Ascending aorta (tissue), 2 donors: ENCODE results near the gene MAB21L4. TPM values are rescaled to one million over a fixed set of nuclear protein-coding genes. Genes with fewer than 3 reads are reported as not detected.

Experiments
- DNase-seq, 2 donors: peaks; one replicate each; pipeline ENCODE4 v3.0.0-alpha.2; 2019; ENCODE audit warnings: low spot score in 2 of 2
- H3K27ac ChIP-seq, 2 donors: fragments of 200-600 bp; sonication (generic); one replicate each; pipeline ENCODE4 v1.5.1; 2016 to 2017; ENCODE audit warnings: mild to moderate bottlenecking in 1 of 2
- H3K27me3 ChIP-seq: fragments of 200-600 bp; sonication (generic); one replicate; pipeline ENCODE4 v1.5.1; 2017
- H3K36me3 ChIP-seq, 2 donors: fragments of 200-600 bp; sonication (generic); one replicate each; pipeline ENCODE4 v1.5.1; 2016
- H3K4me1 ChIP-seq, 2 donors: fragments of 200-600 bp; sonication (generic); one replicate each; pipeline ENCODE4 v1.5.1; 2016 to 2017; ENCODE audit warnings: mild to moderate bottlenecking in 1 of 2
- H3K4me3 ChIP-seq, 2 donors: fragments of 200-600 bp; sonication (generic); one replicate each; pipeline ENCODE4 v1.5.1; 2016 to 2017; ENCODE audit warnings: mild to moderate bottlenecking in 1 of 2
- H3K9me3 ChIP-seq, 2 donors: fragments of 200-600 bp; sonication (generic); one replicate each; pipeline ENCODE4 v1.5.1; 2016
- intact Hi-C: fragments of 100-400 bp; cut with DNase I; formaldehyde crosslinking; loops from one replicate; pipeline ENCODE4 v1.15.1; 2023
- total RNA-seq: library from RNA; depleted of rRNA; stranded (reverse); fragments of >200 nt; gene quantifications from one replicate; pipeline ENCODE4 v1.1.0, GENCODE V29; 2016
- TF ChIP-seq, protein P1 (sequence below), 3 experiments: fragments of 200-600 bp in 2 of 3; fragments of 450-650 bp in 1 of 3; sonication (generic) in 2 of 3; IDR thresholded peaks; one replicate each; pipeline ENCODE4 v1.5.1; 2016 to 2019; ENCODE audit warnings: antibody characterized with exemption in 3 of 3, mild to moderate bottlenecking in 1 of 3, moderate library complexity in 1 of 3

The MAB21L4 gene
- total RNA-seq, 1 donor from 2014 or later: not detected

DNA sequence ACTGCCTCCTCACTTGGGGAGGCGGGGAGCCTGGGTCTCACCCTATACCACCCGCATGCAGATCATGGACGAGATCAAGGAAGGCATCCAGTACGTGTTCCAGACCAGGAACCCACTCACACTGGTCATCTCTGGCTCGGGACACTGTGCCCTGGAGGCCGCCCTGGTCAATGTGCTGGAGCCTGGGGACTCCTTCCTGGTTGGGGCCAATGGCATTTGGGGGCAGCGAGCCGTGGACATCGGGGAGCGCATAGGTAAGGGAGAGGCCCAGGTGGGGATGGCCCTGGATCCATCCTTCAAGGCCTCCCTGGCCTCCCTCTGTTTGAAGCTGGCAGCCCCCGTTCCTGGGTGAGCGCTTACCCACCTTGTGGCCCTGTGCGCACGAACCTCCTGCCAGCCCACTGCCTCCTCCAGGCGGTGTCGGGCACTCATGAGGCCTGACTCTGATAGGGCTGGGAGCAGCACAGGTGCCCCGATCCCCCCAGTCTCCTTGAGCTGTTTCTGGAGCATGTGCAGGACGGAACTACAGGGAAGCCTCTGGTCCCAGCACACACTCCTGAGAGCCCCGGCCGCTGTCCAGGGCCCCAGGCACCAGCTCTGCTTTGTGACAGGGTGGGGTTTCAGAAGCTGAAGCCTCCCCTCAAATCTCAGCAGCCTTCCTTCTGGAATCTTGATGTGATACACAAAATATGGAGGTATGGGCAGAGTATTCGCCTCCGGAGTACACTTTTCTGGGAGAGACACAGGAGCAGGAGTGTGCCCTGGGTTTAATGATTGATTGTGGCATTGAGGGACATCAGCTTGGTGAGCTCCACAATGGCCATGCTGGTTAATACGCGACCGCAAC is 26.6 kb downstream of the MAB21L4 start:
- no peaks in the 10 kb centered on the region for H3K4me1 ChIP-seq
- H3K27me3 ChIP-seq: no peaks in the 10 kb centered on the region
- H3K4me3 ChIP-seq: no peak overlapping the region
- DNase-seq: peak in 1 of 2 donors; percentile 1
- intact Hi-C loops: no loop called here
- H3K36me3 ChIP-seq: no peaks in the 10 kb centered on the region
- H3K27ac ChIP-seq: no peak overlapping the region
- TF ChIP-seq, protein P1, sequence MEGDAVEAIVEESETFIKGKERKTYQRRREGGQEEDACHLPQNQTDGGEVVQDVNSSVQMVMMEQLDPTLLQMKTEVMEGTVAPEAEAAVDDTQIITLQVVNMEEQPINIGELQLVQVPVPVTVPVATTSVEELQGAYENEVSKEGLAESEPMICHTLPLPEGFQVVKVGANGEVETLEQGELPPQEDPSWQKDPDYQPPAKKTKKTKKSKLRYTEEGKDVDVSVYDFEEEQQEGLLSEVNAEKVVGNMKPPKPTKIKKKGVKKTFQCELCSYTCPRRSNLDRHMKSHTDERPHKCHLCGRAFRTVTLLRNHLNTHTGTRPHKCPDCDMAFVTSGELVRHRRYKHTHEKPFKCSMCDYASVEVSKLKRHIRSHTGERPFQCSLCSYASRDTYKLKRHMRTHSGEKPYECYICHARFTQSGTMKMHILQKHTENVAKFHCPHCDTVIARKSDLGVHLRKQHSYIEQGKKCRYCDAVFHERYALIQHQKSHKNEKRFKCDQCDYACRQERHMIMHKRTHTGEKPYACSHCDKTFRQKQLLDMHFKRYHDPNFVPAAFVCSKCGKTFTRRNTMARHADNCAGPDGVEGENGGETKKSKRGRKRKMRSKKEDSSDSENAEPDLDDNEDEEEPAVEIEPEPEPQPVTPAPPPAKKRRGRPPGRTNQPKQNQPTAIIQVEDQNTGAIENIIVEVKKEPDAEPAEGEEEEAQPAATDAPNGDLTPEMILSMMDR (IDR thresholded peaks at IDR 0.05): no peak
- no peaks in the 10 kb centered on the region for H3K9me3 ChIP-seq

DNA sequence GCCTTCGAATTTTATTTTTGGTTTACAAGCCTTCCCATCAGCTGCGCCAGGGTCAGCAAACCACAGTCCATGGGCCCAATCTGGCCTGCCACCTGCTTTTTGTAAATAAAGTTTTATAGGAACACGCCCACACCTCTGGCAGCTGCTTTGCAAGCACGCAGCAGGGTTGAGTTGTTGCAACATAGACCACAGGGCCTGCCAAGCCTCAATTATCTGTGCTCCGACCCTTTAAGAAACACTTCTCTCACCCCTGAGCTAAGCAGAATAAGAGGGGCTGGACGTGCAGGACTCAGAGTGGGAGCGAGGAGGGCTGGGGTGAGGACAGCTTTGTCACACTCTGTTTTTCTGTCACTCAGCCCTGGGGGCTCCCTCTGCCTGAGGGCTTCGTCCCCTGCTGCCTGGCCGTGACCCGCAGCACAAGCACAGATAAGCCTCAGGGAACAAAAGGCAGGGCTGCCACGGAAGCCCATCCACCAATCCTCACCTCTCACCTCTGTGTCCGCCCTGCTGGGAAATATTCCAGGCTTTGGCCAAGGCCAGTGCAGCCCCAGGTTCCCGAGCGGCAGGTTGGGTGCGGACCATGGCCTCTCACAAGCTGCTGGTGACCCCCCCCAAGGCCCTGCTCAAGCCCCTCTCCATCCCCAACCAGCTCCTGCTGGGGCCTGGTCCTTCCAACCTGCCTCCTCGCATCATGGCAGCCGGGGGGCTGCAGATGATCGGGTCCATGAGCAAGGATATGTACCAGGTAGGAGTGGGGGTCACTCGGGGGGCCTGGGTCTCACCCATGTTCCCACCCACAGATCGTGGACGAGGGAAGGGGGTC is 27.5 kb downstream of the MAB21L4 start, which contains the start of gene AGXT:
TSS of gene AGXT (plus strand) at position 539 of the 823 bp plus-strand sequence. CDS start at position 581, 42 bp downstream.
- intact Hi-C loops: no loop called here
- Histone ChIP-seq H3K27me3 (no peaks in the 10 kb centered on the region), H3K9me3 (no peaks in the 10 kb centered on the region), H3K36me3 (no peaks in the 10 kb centered on the region), H3K4me1 (no peaks in the 10 kb centered on the region), H3K27ac (no peak within 1 kb of the TSS), H3K4me3 (no peak within 1 kb of the TSS)
- peak in 1 of 2 donors; percentile 1 for DNase-seq
- TF ChIP-seq, protein P1 (IDR thresholded peaks at IDR 0.05): no peak

DNA sequence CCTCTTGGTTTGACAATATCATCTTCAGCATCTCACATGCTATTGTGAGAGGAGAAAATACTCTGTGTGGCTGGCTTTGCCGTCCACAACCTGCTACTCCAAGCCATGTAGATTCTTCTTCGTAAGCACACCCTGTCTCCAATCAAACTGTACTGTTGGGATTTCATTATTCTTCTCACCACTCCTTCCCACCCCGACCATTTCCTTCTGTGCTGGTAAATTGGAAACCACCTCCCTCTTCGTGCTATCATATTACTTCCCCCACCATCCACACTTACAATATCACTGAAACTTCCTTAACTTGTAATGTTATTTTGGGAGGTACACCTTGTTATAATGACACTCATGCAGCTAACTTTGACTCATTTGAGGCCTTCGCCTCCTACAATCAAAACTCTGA is 30.6 kb downstream of the MAB21L4 start:
- no peaks in the 10 kb centered on the region for H3K9me3 ChIP-seq
- TF ChIP-seq, protein P1 (IDR thresholded peaks at IDR 0.05): no peak
- no peaks in the 10 kb centered on the region for H3K4me1 ChIP-seq
- H3K27ac ChIP-seq: no peak overlapping the region
- H3K27me3 ChIP-seq: no peaks in the 10 kb centered on the region
- H3K36me3 ChIP-seq: no peaks in the 10 kb centered on the region
- no peak for DNase-seq
- no peak overlapping the region for H3K4me3 ChIP-seq
- intact Hi-C loops: no loop called here

DNA sequence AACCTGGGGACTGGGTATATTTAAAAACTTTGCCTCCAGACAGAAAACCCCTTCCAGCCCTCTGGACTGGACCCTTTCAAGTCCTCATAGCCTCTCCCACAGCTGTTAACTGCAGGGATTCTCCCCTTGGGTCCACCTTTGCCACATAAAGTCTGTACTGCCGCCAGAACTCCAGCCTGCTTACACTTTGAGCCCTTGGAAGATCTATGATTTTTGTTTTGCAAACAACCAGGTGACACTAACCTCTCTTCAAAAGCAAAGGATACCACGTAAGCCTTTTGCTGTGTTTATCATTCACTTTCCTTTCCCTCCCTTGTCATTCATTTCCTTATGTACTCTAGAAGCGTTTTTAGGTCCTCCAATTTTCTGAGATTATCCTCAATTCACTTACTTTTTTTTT is 31.5 kb downstream of the MAB21L4 start:
- H3K27me3 ChIP-seq: no peaks in the 10 kb centered on the region
- TF ChIP-seq, protein P1 (IDR thresholded peaks at IDR 0.05): no peak
- H3K9me3 ChIP-seq: no peaks in the 10 kb centered on the region
- no peaks in the 10 kb centered on the region for H3K36me3 ChIP-seq
- no peak overlapping the region for H3K27ac ChIP-seq
- H3K4me1 ChIP-seq: no peaks in the 10 kb centered on the region
- intact Hi-C loops: no loop called here
- no peak overlapping the region for H3K4me3 ChIP-seq
- DNase-seq: no peak

DNA sequence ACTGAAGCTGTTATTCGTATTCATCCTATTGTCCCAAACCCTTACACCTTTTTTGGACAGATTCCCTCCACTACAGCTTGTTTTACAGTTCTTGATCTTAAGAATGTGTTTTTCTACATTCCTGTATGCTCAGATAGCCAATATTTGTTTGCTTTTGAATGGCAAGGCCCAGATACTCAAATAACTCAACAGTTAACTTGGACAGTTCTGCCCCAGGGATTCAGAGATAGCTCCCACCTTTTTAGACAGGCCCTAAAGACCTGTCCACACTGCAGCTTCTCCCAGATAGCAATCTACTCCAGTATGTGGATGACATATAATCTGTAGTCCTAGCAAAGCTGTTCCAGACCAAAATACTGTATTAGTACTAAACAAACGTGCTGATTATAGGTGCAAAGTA is 34.4 kb downstream of the MAB21L4 start:
- H3K36me3 ChIP-seq: no peaks in the 10 kb centered on the region
- intact Hi-C loops: no loop called here
- TF ChIP-seq, protein P1 (IDR thresholded peaks at IDR 0.05): no peak

More for the DNA sequence above, 34.4 kb downstream of the MAB21L4 start:
- H3K4me1 ChIP-seq: no peaks in the 10 kb centered on the region
- no peaks in the 10 kb centered on the region for H3K27me3 ChIP-seq
- no peak for DNase-seq
- no peak overlapping the region for H3K4me3 ChIP-seq
- no peaks in the 10 kb centered on the region for H3K9me3 ChIP-seq
- no peak overlapping the region for H3K27ac ChIP-seq
